ENCODE results near the gene ZNF784.

GRCh38 chr19:55667958-55668357 is 43.6 kb upstream of the ZNF784 start:
- TF ChIP-seq POLR2AphosphoS5 (IDR thresholded peaks at IDR 0.05; ENCODE audit: control insufficient read depth, insufficient read depth, low read depth, low read length), result no peak
- TF ChIP-seq CTCF (IDR thresholded peaks at IDR 0.05 in 2 of 3, conservative IDR thresholded peaks at IDR 0.05 in 1 of 3; ENCODE audit: insufficient read depth in 2 of 3, low read depth in 1 of 3, low read length in 3 of 3), result no peak
- no peak for TF ChIP-seq ZNF707 (CRISPR knock-in tag; conservative IDR thresholded peaks at IDR 0.05)
- TF ChIP-seq CGGBP1 (CRISPR knock-in tag; IDR thresholded peaks at IDR 0.05), result no peak
- no peak for TF ChIP-seq SP1 (CRISPR knock-in tag; IDR thresholded peaks at IDR 0.05)
- TF ChIP-seq GABPA (tag; conservative IDR thresholded peaks at IDR 0.05; ENCODE audit: low read depth), result no peak
- no peak for TF ChIP-seq CBX2 (IDR thresholded peaks at IDR 0.05; ENCODE audit: insufficient read depth, low read length, poor library complexity, severe bottlenecking)
- no peak for TF ChIP-seq POLR2A (conservative IDR thresholded peaks at IDR 0.05)
- no peak for TF ChIP-seq ATF2 (CRISPR knock-in tag; IDR thresholded peaks at IDR 0.05)
- no peak for TF ChIP-seq USF1 (CRISPR knock-in tag; IDR thresholded peaks at IDR 0.05)

Measured in K562 (cell line).